PFSK-1 (cell line): ENCODE data around the gene STAT4.

Experiments
- FOXP2 ChIP-seq: optimal IDR thresholded peaks from 2 replicates; pipeline ENCODE3; 2011; ENCODE audit warnings: borderline replicate concordance, control low read depth, inconsistent platforms; ENCODE audit not compliant: insufficient read depth; ENCODE audit errors: extremely low read length, extremely low read depth
- POLR2AphosphoS5 ChIP-seq: IDR thresholded peaks from 2 replicates; pipeline ENCODE4 v1.6.1; 2012; ENCODE audit warnings: low read depth, mild to moderate bottlenecking, control low read depth, low read length, moderate library complexity
- SIN3A ChIP-seq: IDR thresholded peaks from 2 replicates; pipeline ENCODE4 v1.6.1; 2012; ENCODE audit warnings: mild to moderate bottlenecking, low read length, moderate library complexity, borderline replicate concordance; ENCODE audit not compliant: insufficient read depth
- TAF1 ChIP-seq: IDR thresholded peaks from 2 replicates; pipeline ENCODE4 v1.6.1; 2012; ENCODE audit warnings: low read length, control low read depth, borderline replicate concordance; ENCODE audit not compliant: insufficient read depth
- TF ChIP-seq, protein P1 (sequence below), 2 experiments: IDR thresholded peaks; 2 replicates each; pipeline versions ENCODE4 v1.6.1 to v1.8.0; 2011 to 2012; ENCODE audit warnings: low read depth in 2 of 2, low read length in 2 of 2, control low read depth in 1 of 2, inconsistent platforms in 1 of 2, mild to moderate bottlenecking in 1 of 2, moderate library complexity in 1 of 2; ENCODE audit not compliant: insufficient read depth in 1 of 2

DNA sequence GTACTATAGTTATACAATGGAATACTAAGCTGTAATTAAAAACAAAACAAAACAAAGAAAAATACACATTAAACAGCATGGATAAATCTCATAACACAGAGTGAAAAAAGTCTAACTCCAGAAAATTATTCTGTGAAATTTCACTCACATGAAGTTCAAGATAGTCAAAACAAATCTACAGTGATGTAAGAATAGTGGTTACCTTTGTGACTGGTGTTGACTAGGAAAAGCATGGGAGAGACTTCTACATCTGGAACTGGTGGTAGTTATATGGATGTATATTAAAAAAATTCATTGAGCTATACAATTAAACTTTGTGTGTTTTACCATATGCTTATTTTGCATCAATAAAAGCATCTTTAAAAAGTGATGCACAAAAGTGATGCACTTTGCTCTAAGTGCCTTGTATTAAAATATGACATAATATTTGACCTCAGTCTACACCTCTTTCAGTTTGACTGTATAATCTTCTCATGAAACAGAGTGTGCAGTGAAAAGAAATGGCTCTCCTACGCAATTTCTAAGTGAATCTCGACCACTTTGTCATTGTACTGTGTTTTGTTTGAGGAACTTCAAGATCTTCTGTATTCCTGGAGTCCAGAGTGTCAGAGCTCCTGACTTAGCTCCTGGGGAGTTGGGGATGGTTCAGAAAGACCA lies 28.0 kb downstream of the STAT4 start:
- TF ChIP-seq, protein P1, sequence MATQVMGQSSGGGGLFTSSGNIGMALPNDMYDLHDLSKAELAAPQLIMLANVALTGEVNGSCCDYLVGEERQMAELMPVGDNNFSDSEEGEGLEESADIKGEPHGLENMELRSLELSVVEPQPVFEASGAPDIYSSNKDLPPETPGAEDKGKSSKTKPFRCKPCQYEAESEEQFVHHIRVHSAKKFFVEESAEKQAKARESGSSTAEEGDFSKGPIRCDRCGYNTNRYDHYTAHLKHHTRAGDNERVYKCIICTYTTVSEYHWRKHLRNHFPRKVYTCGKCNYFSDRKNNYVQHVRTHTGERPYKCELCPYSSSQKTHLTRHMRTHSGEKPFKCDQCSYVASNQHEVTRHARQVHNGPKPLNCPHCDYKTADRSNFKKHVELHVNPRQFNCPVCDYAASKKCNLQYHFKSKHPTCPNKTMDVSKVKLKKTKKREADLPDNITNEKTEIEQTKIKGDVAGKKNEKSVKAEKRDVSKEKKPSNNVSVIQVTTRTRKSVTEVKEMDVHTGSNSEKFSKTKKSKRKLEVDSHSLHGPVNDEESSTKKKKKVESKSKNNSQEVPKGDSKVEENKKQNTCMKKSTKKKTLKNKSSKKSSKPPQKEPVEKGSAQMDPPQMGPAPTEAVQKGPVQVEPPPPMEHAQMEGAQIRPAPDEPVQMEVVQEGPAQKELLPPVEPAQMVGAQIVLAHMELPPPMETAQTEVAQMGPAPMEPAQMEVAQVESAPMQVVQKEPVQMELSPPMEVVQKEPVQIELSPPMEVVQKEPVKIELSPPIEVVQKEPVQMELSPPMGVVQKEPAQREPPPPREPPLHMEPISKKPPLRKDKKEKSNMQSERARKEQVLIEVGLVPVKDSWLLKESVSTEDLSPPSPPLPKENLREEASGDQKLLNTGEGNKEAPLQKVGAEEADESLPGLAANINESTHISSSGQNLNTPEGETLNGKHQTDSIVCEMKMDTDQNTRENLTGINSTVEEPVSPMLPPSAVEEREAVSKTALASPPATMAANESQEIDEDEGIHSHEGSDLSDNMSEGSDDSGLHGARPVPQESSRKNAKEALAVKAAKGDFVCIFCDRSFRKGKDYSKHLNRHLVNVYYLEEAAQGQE (IDR thresholded peaks at IDR 0.05; ENCODE audit: insufficient read depth in 1 of 2, low read depth in 2 of 2, low read length in 2 of 2) = no peak
- no peak for TF ChIP-seq TAF1
- no peak for TF ChIP-seq SIN3A
- no peak for TF ChIP-seq POLR2AphosphoS5
- TF ChIP-seq FOXP2 = no peak
